ENCODE measurements around the gene PITPNM1. TPM values are rescaled to one million over a fixed set of nuclear protein-coding genes. Genes with fewer than 3 reads are reported as not detected.
"Not testable (repeated sequence)": the region's sequence is repeated elsewhere in the genome, so short reads cannot be mapped to it uniquely, and the experiment has no call there.

Gene PITPNM1
- total and polyA plus RNA-seq, 12 donors: 16.4 to 146 (median 53.3) TPM

- intact Hi-C loops (cut with DNase I): no loop called here
- WGBS, 4 donors: 20 to 32% (median 23%) methylated on average over 2 to 5 of the region's 5 CpGs
Measured at GRCh38 chr11:67468056-67468455, 37.1 kb downstream of the PITPNM1 start.

GRCh38 chr11:67466962-67467771 lies 38.0 kb downstream of the PITPNM1 start:
- 72 to 80% (median 77%) methylated on average over 9 to 11 of the region's 11 CpGs for WGBS, 4 donors
- Histone ChIP-seq H3K27ac (peak overlapping the region in 2 of 5 donors; percentile 33 to 98), H3K36me3 (replicated peaks in 1 of 2) (no peaks in the 10 kb centered on the region), H3K27me3 (no peaks in the 10 kb centered on the region), H3K4me1 (replicated peaks in 1 of 2) (peaks cover 25 to 44% of the 10 kb centered on the region in 2 donors), H3K4me3 (no peak overlapping the region), H3K9me3 (replicated peaks in 1 of 3) (no peaks in the 10 kb centered on the region)
- peak in 1 of 7 donors; percentile 28 for DNase-seq
- intact Hi-C loops (cut with DNase I): no loop called here
- TF ChIP-seq POLR2A (IDR thresholded peaks at IDR 0.05) (no peak), CTCF (IDR thresholded peaks at IDR 0.05) (no peak)

More at GRCh38 chr11:67468056-67468455, 37.1 kb downstream of the PITPNM1 start:
- Histone ChIP-seq H3K4me1 (replicated peaks in 1 of 2) (peaks cover 25 to 44% of the 10 kb centered on the region in 2 donors), H3K27ac (peak overlapping the region in 4 of 5 donors; percentile 52 to 92 (median 84)), H3K4me3 (peak overlapping the region in 2 of 4 donors; percentile 16 to 71), H3K9me3 (replicated peaks in 1 of 3) (no peaks in the 10 kb centered on the region), H3K27me3 (no peaks in the 10 kb centered on the region), H3K36me3 (replicated peaks in 1 of 2) (no peaks in the 10 kb centered on the region)
- DNase-seq: peak in 6 of 7 donors; percentile 60 to 82 (median 66)
- TF ChIP-seq POLR2A (IDR thresholded peaks at IDR 0.05) (no peak), CTCF (IDR thresholded peaks at IDR 0.05) (no peak)

- DNase-seq: peak in 4 of 7 donors; percentile 27 to 70 (median 43)
- no peaks in the 10 kb centered on the region for H3K27me3 ChIP-seq
- H3K9me3 ChIP-seq (replicated peaks in 1 of 3): no peaks in the 10 kb centered on the region
- H3K4me1 ChIP-seq (replicated peaks in 1 of 2): peaks cover 25 to 44% of the 10 kb centered on the region in 2 donors
- no peak overlapping the region for H3K4me3 ChIP-seq
- intact Hi-C loops (cut with DNase I): no loop called here
- H3K27ac ChIP-seq: peak overlapping the region in 2 of 5 donors; percentile 51 to 98
- TF ChIP-seq POLR2A (IDR thresholded peaks at IDR 0.05) (no peak), CTCF (IDR thresholded peaks at IDR 0.05) (no peak)
- no peaks in the 10 kb centered on the region for H3K36me3 ChIP-seq (replicated peaks in 1 of 2)
- 64 to 80% (median 77%) methylated on average over 2 to 5 of the region's 5 CpGs for WGBS, 4 donors
Measured at GRCh38 chr11:67466367-67466766, 38.8 kb downstream of the PITPNM1 start.

GRCh38 chr11:67465530-67465929 lies 39.6 kb downstream of the PITPNM1 start:
- 50 to 86% (median 63%) methylated on average over 2 of the region's 2 CpGs for WGBS, 4 donors
- intact Hi-C loops (cut with DNase I); H3K27me3 ChIP-seq; H3K36me3 ChIP-seq (replicated peaks in 1 of 2); H3K9me3 ChIP-seq (replicated peaks in 1 of 3): not testable (repeated sequence)
- H3K4me3 ChIP-seq: peak overlapping the region in 2 of 4 donors; percentile 37 to 74
- peak in 1 of 7 donors; percentile 57 for DNase-seq
- H3K4me1 ChIP-seq (replicated peaks in 1 of 2): peaks cover 25 to 44% of the 10 kb centered on the region in 2 donors
- H3K27ac ChIP-seq: peak overlapping the region; percentile 90 to 98 (median 93)

Measured in adrenal gland (tissue), 12 donors.